WTC11 (cell line): ENCODE data around the gene RWDD1. TPM values are rescaled to one million over a fixed set of nuclear protein-coding genes. Genes with fewer than 3 reads are reported as not detected.

Experiments
- ATAC-seq: fragments of 200-7000 bp; cut with Tn5 transposase; 2 replicates; pipeline ENCODE4 v1.10.0; 2021; ENCODE audit warnings: mild to moderate bottlenecking, moderate library complexity
- CTCF ChIA-PET: fragments of 300-600 bp; sonication (Branson Sonifier 250); formaldehyde crosslinking; loops from one replicate; lab custom pipeline; 2021; ENCODE audit warnings: antibody characterized with exemption; lab: Charles Lee
- POLR2A ChIA-PET: fragments of 350-600 bp; sonication (Branson Sonifier 250); formaldehyde crosslinking; loops from one replicate; lab custom pipeline; 2021; ENCODE audit warnings: antibody characterized with exemption; lab: Charles Lee
- DNase-seq: peaks from one replicate; pipeline ENCODE4 v3.0.0; 2021; ENCODE audit warnings: low spot score
- H3K27ac Mint-ChIP-seq: 2 replicates; pipeline ENCODE4 v1.8.0; 2021; ENCODE audit warnings: mixed read lengths
- H3K27me3 Mint-ChIP-seq: 2 replicates; pipeline ENCODE4 v1.8.0; 2021; ENCODE audit warnings: low read depth, mild to moderate bottlenecking, moderate library complexity, mixed read lengths
- H3K36me3 Mint-ChIP-seq: 2 replicates; pipeline ENCODE4 v1.8.0; 2021; ENCODE audit warnings: mixed read lengths
- H3K4me1 Mint-ChIP-seq: 2 replicates; pipeline ENCODE4 v1.8.0; 2022; ENCODE audit warnings: mixed read lengths
- H3K4me3 Mint-ChIP-seq: 2 replicates; pipeline ENCODE4 v1.8.0; 2021; ENCODE audit warnings: mild to moderate bottlenecking, moderate library complexity, mixed read lengths
- H3K9me3 Mint-ChIP-seq: 2 replicates; pipeline ENCODE4 v1.8.0; 2021; ENCODE audit warnings: mixed read lengths
- E2F5 ChIP-seq: sonication (generic); formaldehyde crosslinking; IDR thresholded peaks from 2 replicates; pipeline ENCODE4 v1.8.1; 2022; ENCODE audit warnings: mild to moderate bottlenecking, moderate library complexity, missing genetic modification reagents
- ESRRA ChIP-seq: sonication (generic); formaldehyde crosslinking; IDR thresholded peaks from 2 replicates; pipeline ENCODE4 v1.8.1; 2022; ENCODE audit warnings: mild to moderate bottlenecking, missing genetic modification reagents, borderline replicate concordance
- FOXJ3 ChIP-seq: sonication (generic); formaldehyde crosslinking; IDR thresholded peaks from 2 replicates; pipeline ENCODE4 v1.9.0; 2021; ENCODE audit warnings: missing genetic modification reagents, mild to moderate bottlenecking, borderline replicate concordance
- MYBL2 ChIP-seq: sonication (generic); formaldehyde crosslinking; IDR thresholded peaks from 2 replicates; pipeline ENCODE4 v1.8.1; 2023; ENCODE audit warnings: mild to moderate bottlenecking, moderate library complexity, missing genetic modification reagents
- OVOL2 ChIP-seq: fragments of 250-450 bp; sonication (Bioruptor Pico); IDR thresholded peaks from 2 replicates; pipeline ENCODE4 v1.9.0; 2021; ENCODE audit warnings: mild to moderate bottlenecking, borderline replicate concordance
- TEAD1 ChIP-seq: sonication (generic); formaldehyde crosslinking; IDR thresholded peaks from 2 replicates; pipeline ENCODE4 v1.8.0; 2022; ENCODE audit warnings: mild to moderate bottlenecking, missing genetic modification reagents
- TP53 ChIP-seq: sonication (generic); formaldehyde crosslinking; IDR thresholded peaks from 2 replicates; pipeline ENCODE4 v1.8.1; 2023; ENCODE audit warnings: mild to moderate bottlenecking, missing genetic modification reagents
- USF2 ChIP-seq: sonication (generic); formaldehyde crosslinking; IDR thresholded peaks from 2 replicates; pipeline ENCODE4 v1.8.1; 2023; ENCODE audit warnings: mild to moderate bottlenecking, missing genetic modification reagents, moderate library complexity
- ZBTB21 ChIP-seq: sonication (generic); formaldehyde crosslinking; IDR thresholded peaks from 2 replicates; pipeline ENCODE4 v1.8.1; 2023; ENCODE audit warnings: mild to moderate bottlenecking, missing genetic modification reagents, borderline replicate concordance
- ZBTB43 ChIP-seq: sonication (generic); formaldehyde crosslinking; IDR thresholded peaks from 2 replicates; pipeline ENCODE4 v1.8.1; 2023; ENCODE audit warnings: mild to moderate bottlenecking, missing genetic modification reagents
- ZNF232 ChIP-seq: sonication (generic); formaldehyde crosslinking; IDR thresholded peaks from 2 replicates; pipeline ENCODE4 v1.8.0; 2022; ENCODE audit warnings: mild to moderate bottlenecking, missing genetic modification reagents
- ZNF317 ChIP-seq: sonication (generic); formaldehyde crosslinking; IDR thresholded peaks from 2 replicates; pipeline ENCODE4 v1.8.1; 2023; ENCODE audit warnings: low read depth, mild to moderate bottlenecking, moderate library complexity, missing genetic modification reagents, borderline replicate concordance
- ZNF425 ChIP-seq: fragments of 250-450 bp; sonication (Bioruptor Pico); conservative IDR thresholded peaks from 2 replicates; pipeline ENCODE4 v1.9.0; 2021; ENCODE audit warnings: mild to moderate bottlenecking
- total RNA-seq: library from RNA; stranded (reverse); gene quantifications from 3 replicates; pipeline ENCODE4 v1.2.3, GENCODE V29; 2021
- TF ChIP-seq, protein P1 (sequence below): sonication (generic); formaldehyde crosslinking; IDR thresholded peaks from 2 replicates; pipeline ENCODE4 v1.8.0; 2022; ENCODE audit warnings: mild to moderate bottlenecking, missing genetic modification reagents
- TF ChIP-seq, protein P2 (sequence below): sonication (generic); formaldehyde crosslinking; IDR thresholded peaks from 2 replicates; pipeline ENCODE4 v1.8.0; 2023; ENCODE audit warnings: missing genetic modification reagents
- TF ChIP-seq, protein P3 (sequence below): fragments of 250-450 bp; sonication (Bioruptor Pico); IDR thresholded peaks from 2 replicates; pipeline ENCODE4 v1.8.0; 2021; ENCODE audit warnings: mild to moderate bottlenecking
- TF ChIP-seq, protein P4 (sequence below): sonication (generic); formaldehyde crosslinking; IDR thresholded peaks from 2 replicates; pipeline ENCODE4 v1.8.0; 2022; ENCODE audit warnings: mild to moderate bottlenecking, missing genetic modification reagents
- TF ChIP-seq, protein P5 (sequence below): sonication (generic); formaldehyde crosslinking; IDR thresholded peaks from 2 replicates; pipeline ENCODE4 v1.8.1; 2023; ENCODE audit warnings: mild to moderate bottlenecking, moderate library complexity, missing genetic modification reagents

RWDD1 gene
- total RNA-seq, 1 experiment from 2014 or later = 33.8 TPM

GRCh38 chr6:116543149-116543548, 28.2 kb upstream of the RWDD1 start (continued):
- TF ChIP-seq ZNF425 = no peak
- TF ChIP-seq, protein P1, sequence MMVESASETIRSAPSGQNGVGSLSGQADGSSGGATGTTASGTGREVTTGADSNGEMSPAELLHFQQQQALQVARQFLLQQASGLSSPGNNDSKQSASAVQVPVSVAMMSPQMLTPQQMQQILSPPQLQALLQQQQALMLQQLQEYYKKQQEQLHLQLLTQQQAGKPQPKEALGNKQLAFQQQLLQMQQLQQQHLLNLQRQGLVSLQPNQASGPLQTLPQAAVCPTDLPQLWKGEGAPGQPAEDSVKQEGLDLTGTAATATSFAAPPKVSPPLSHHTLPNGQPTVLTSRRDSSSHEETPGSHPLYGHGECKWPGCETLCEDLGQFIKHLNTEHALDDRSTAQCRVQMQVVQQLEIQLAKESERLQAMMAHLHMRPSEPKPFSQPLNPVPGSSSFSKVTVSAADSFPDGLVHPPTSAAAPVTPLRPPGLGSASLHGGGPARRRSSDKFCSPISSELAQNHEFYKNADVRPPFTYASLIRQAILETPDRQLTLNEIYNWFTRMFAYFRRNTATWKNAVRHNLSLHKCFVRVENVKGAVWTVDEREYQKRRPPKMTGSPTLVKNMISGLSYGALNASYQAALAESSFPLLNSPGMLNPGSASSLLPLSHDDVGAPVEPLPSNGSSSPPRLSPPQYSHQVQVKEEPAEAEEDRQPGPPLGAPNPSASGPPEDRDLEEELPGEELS (CRISPR knock-in tag) = no peak

DNA sequence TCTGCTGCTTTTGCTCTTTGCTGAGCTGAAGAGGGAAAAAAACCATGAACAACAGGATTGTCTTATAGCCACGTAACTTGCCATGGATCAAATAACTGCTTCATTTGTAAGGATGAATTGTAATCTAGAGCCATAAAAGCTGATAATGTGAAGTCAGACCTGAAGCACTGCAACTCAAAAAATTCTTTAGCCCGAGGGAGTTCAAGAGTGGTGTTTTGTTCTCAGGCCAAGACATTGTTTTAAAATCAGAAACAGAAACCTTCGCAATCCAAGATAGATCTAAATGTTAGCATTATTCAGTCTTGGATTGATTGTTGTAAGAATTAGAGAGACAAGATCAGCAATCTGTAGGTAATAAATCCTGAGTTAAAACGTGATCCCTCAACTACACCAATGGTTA, 25.7 kb upstream of the RWDD1 start, which contains the start of gene TRAPPC3L:
TSS of gene TRAPPC3L (minus strand) at position 34 of the 400 bp plus-strand sequence. CDS start 170 bp downstream, outside the sequence.
- no peaks in the 10 kb centered on the region for H3K9me3 Mint-ChIP-seq
- peaks cover 7% of the 10 kb centered on the region for H3K4me1 Mint-ChIP-seq
- ChIA-PET CTCF (interaction anchor here (1.2 to 1.5 kb wide), 3 partner anchors 258 to 277 kb away, joined by 3 to 5 read pairs (median 3); no protein-coding TSS in a partner anchor), POLR2A (no interaction called here)
- no peak for TF ChIP-seq ZNF317
- TF ChIP-seq, protein P2, sequence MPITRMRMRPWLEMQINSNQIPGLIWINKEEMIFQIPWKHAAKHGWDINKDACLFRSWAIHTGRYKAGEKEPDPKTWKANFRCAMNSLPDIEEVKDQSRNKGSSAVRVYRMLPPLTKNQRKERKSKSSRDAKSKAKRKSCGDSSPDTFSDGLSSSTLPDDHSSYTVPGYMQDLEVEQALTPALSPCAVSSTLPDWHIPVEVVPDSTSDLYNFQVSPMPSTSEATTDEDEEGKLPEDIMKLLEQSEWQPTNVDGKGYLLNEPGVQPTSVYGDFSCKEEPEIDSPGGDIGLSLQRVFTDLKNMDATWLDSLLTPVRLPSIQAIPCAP = no peak
- TF ChIP-seq ZBTB43 (CRISPR knock-in tag) = no peak
- TF ChIP-seq MYBL2 = no peak
- TF ChIP-seq FOXJ3 (CRISPR knock-in tag) = no peak
- TF ChIP-seq, protein P3, sequence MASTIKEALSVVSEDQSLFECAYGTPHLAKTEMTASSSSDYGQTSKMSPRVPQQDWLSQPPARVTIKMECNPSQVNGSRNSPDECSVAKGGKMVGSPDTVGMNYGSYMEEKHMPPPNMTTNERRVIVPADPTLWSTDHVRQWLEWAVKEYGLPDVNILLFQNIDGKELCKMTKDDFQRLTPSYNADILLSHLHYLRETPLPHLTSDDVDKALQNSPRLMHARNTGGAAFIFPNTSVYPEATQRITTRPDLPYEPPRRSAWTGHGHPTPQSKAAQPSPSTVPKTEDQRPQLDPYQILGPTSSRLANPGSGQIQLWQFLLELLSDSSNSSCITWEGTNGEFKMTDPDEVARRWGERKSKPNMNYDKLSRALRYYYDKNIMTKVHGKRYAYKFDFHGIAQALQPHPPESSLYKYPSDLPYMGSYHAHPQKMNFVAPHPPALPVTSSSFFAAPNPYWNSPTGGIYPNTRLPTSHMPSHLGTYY (CRISPR knock-in tag) = no peak
- TF ChIP-seq E2F5 (CRISPR knock-in tag) = no peak
- H3K36me3 Mint-ChIP-seq = no peaks in the 10 kb centered on the region
- no peaks in the 10 kb centered on the region for H3K27me3 Mint-ChIP-seq
- DNase-seq (no peak), ATAC-seq (no peak)
- H3K27ac Mint-ChIP-seq = no peak within 1 kb of the TSS
- no peak within 1 kb of the TSS for H3K4me3 Mint-ChIP-seq

DNA sequence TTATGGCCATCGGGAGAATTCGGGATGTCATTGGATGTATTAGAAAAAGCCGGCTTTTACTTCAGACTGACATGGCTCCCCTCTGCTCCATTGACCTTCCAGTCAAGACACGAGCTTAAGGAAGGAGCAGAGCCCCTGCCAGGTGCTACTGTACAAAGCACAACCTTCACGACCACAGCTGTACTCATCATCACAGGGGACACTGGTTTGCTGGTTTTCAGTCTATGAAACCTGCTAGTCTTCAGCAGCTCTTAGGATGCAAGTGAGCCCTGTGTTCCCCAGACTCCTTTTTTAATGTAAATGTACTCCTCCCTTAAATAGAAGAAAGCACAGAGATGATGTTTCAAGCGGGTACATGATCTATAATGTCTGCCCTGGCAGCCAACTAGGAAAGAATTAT, 23.9 kb upstream of the RWDD1 start:
- H3K27me3 Mint-ChIP-seq = no peaks in the 10 kb centered on the region
- ChIA-PET CTCF (interaction anchor here (0.9 to 1.3 kb wide), 2 partner anchors 14 to 260 kb away, joined by 3 to 4 read pairs; no protein-coding TSS in a partner anchor), POLR2A (no interaction called here)
- DNase-seq (no peak), ATAC-seq (peak; percentile 58)
- no peak overlapping the region for H3K4me3 Mint-ChIP-seq
- peaks cover 7% of the 10 kb centered on the region for H3K4me1 Mint-ChIP-seq
- no peak for TF ChIP-seq TP53
- no peak for TF ChIP-seq TEAD1
- TF ChIP-seq, protein P4, sequence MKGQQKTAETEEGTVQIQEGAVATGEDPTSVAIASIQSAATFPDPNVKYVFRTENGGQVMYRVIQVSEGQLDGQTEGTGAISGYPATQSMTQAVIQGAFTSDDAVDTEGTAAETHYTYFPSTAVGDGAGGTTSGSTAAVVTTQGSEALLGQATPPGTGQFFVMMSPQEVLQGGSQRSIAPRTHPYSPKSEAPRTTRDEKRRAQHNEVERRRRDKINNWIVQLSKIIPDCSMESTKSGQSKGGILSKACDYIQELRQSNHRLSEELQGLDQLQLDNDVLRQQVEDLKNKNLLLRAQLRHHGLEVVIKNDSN = no peak
- TF ChIP-seq ESRRA (CRISPR knock-in tag) = no peak
- TF ChIP-seq ZNF232 (CRISPR knock-in tag) = no peak
- TF ChIP-seq, protein P5, sequence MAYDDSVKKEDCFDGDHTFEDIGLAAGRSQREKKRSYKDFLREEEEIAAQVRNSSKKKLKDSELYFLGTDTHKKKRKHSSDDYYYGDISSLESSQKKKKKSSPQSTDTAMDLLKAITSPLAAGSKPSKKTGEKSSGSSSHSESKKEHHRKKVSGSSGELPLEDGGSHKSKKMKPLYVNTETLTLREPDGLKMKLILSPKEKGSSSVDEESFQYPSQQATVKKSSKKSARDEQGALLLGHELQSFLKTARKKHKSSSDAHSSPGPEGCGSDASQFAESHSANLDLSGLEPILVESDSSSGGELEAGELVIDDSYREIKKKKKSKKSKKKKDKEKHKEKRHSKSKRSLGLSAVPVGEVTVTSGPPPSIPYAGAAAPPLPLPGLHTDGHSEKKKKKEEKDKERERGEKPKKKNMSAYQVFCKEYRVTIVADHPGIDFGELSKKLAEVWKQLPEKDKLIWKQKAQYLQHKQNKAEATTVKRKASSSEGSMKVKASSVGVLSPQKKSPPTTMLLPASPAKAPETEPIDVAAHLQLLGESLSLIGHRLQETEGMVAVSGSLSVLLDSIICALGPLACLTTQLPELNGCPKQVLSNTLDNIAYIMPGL = no peak
- TF ChIP-seq OVOL2 = no peak
- TF ChIP-seq USF2 (CRISPR knock-in tag) = no peak
- TF ChIP-seq ZBTB21 (CRISPR knock-in tag) = no peak
- no peaks in the 10 kb centered on the region for H3K36me3 Mint-ChIP-seq
- no peak overlapping the region for H3K27ac Mint-ChIP-seq
- H3K9me3 Mint-ChIP-seq = no peaks in the 10 kb centered on the region
